Activated CD4-positive, alpha-beta T cell treated with anti-CD3 and anti-CD28 coated beads for 36 hours (primary cell): ENCODE measurements around the gene RUBCN. TPM values are rescaled to one million over a fixed set of nuclear protein-coding genes. Genes with fewer than 3 reads are reported as not detected.
"Not testable (repeated sequence)": the region's sequence is repeated elsewhere in the genome, so short reads cannot be mapped to it uniquely, and the experiment has no call there.

ENCODE experiments used
- ATAC-seq: fragments of 200-7000 bp; cut with Tn5 transposase; one replicate; pipeline ENCODE4 v1.10.0; 2021; ENCODE audit warnings: mild to moderate bottlenecking, moderate library complexity
- CTCF ChIA-PET: fragments of 350-600 bp; sonication (Branson Sonifier 250); formaldehyde crosslinking; loops from one replicate; lab custom pipeline; 2021; ENCODE audit warnings: antibody characterized with exemption; lab: Charles Lee
- POLR2A ChIA-PET: fragments of 350-600 bp; sonication (Branson Sonifier 250); formaldehyde crosslinking; loops from one replicate; lab custom pipeline; 2021; ENCODE audit warnings: antibody characterized with exemption, inconsistent platforms; lab: Charles Lee
- DNase-seq: peaks from one replicate; pipeline ENCODE4 v3.0.0-alpha.2; 2020
- H3K27ac Mint-ChIP-seq: one replicate; pipeline ENCODE4 v1.8.0; 2021; ENCODE audit warnings: mixed read lengths
- H3K27me3 Mint-ChIP-seq: one replicate; pipeline ENCODE4 v1.8.0; 2021; ENCODE audit warnings: mixed read lengths
- H3K36me3 Mint-ChIP-seq: one replicate; pipeline ENCODE4 v1.8.0; 2021; ENCODE audit warnings: low read depth, mixed read lengths
- H3K4me1 Mint-ChIP-seq: one replicate; pipeline ENCODE4 v1.8.0; 2021; ENCODE audit warnings: mixed read lengths
- H3K4me3 Mint-ChIP-seq: one replicate; pipeline ENCODE4 v1.8.0; 2021; ENCODE audit warnings: mild to moderate bottlenecking, moderate library complexity, mixed read lengths
- H3K9me3 Mint-ChIP-seq: one replicate; pipeline ENCODE4 v1.8.0; 2021; ENCODE audit warnings: low read depth, mixed read lengths
- intact Hi-C, 2 experiments: fragments of 100-400 bp; cut with DNase I in 1 of 2; cut with micrococcal nuclease in 1 of 2; formaldehyde crosslinking; loops; one replicate each; pipeline versions ENCODE4 v1.14.2 to v1.15.1; 2022 to 2024; cut with DNase I, micrococcal nuclease
- total RNA-seq, 2 experiments: library from RNA; stranded (reverse); gene quantifications; one replicate each; pipeline ENCODE4 v1.2.3, GENCODE V29; 2021

Gene RUBCN
- total RNA-seq, 2 experiments from 2014 or later = 22.7 to 23.4 TPM

DNA sequence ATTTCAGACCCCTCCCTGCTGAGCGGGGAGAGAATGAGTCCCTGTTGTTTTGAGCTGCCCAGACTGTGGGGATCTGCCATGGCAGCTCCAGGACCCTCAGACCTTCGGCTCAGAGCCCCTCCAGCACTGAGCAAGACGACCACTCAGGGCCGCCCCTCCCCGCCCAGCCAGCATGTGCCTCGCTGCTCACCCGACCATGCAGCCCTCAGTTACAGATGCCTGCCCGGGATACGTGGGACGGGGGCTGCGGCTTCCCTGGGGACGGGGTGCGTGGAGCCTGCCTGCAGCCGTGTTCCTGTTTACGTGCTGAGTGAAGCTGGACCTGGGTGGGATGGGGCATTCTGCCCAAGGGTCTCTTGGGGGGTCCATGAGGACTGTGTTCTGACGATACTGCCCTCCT is 77.0 kb downstream of the RUBCN start:
- POLR2A ChIA-PET, H3K36me3 Mint-ChIP-seq, H3K4me1 Mint-ChIP-seq, H3K9me3 Mint-ChIP-seq, H3K27ac Mint-ChIP-seq, DNase-seq, intact Hi-C loops, H3K27me3 Mint-ChIP-seq, ATAC-seq, CTCF ChIA-PET, H3K4me3 Mint-ChIP-seq: not testable (repeated sequence)

DNA sequence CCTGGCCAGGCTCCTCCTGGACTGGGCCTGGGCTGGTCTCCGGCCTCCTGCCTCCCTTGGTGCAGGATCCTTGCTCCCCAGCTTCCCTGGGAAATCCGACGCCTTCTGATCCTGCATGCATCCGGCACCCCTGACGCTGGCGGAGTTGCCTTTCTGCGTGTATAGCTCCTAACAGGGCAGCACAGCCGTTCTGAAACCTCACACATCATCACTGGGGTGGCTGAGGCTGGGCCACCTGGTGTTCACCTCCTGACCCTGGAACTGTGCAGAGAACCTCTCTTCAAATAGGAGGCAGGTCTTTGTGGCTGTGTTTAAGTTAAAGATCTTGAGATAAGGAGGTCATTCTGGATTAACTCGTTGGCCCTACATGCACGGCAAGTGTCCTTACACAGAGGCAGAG is 77.6 kb downstream of the RUBCN start:
- DNase-seq = peak; percentile 26
- H3K4me3 Mint-ChIP-seq, H3K9me3 Mint-ChIP-seq, CTCF ChIA-PET, H3K27ac Mint-ChIP-seq, H3K27me3 Mint-ChIP-seq, H3K36me3 Mint-ChIP-seq, POLR2A ChIA-PET, H3K4me1 Mint-ChIP-seq, intact Hi-C loops, ATAC-seq: not testable (repeated sequence)

DNA sequence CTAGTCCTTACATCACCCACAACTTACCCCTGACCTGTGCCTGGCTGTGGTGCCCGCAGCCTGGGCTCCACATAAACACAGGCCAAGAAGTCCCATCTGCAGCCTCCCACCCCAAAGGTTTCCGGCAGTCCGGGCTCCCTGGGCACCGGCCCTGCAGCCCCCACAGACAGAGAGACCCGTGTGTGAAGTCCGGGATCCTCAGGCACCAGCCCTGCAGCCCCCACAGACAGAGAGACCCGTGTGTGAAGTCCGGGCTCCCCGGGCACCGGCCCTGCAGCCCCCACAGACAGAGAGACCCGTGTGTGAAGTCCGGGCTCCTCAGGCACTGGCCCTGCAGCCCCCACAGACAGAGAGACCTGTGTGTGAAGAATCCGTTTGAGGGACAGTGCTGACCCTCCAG is 78.0 kb downstream of the RUBCN start:
- DNase-seq, ATAC-seq, H3K36me3 Mint-ChIP-seq, H3K27me3 Mint-ChIP-seq, H3K27ac Mint-ChIP-seq, intact Hi-C loops, H3K9me3 Mint-ChIP-seq, H3K4me3 Mint-ChIP-seq, CTCF ChIA-PET, POLR2A ChIA-PET, H3K4me1 Mint-ChIP-seq: not testable (repeated sequence)

DNA sequence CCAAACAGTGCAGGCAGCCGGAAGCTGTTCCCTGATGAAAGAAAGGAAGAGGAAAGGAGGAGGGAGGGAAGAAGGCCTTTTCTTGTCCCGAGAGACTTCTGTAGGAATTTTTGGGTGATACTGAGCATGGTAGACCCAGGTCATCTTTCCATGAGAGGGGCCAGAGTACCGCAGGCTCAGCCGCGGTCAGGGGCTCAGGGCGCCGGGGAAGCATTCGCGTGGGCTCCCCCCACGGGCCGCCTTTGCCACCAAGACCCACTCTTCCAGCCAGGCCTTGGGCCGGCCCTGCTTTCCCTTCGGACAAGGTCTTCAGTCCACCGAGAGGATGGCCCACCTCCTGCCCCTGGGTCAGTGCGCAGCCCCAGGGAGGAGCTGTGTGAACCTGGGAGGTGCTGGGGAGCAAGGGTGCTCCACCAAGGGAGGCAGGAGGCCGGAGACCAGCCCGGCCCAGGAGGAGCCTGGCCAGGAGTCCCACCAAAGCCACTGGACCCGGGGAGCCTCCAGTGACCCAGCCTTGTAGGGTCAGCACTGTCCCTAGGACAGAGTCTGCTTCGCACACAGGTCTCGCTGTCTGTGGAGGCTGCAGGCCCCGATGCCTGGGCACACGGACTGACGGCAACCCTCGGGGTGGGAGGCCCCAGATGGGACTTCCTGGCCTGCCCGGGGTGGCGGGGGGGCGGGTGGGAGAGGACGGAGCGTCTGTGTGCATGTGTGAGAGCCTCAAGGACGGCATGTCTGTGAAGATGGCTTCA is 79.0 kb downstream of the RUBCN start:
- CTCF ChIA-PET, H3K9me3 Mint-ChIP-seq, H3K36me3 Mint-ChIP-seq, H3K27ac Mint-ChIP-seq, POLR2A ChIA-PET, H3K4me3 Mint-ChIP-seq, H3K27me3 Mint-ChIP-seq, DNase-seq, intact Hi-C loops, ATAC-seq, H3K4me1 Mint-ChIP-seq: not testable (repeated sequence)

DNA sequence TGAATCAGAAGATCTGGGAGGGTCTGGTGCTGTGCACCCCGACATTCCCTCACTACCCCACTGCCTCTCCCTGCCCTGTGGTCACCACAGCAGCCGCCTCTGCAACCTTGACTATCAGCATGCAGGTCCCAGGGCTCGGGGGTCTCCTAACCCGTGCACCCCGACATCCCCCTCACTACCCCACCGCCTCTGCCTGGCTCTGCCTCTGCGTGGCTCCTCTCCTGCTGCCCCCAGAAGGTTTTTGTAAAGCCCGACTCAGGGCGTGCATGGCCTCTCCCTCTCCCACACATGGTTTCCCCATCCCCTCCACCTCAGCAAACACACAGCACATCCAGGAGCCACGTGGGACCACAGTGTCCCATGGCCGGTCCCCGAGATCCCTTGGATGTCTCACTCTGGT is 79.7 kb downstream of the RUBCN start:
- Mint-ChIP-seq H3K4me1 (peaks cover 12% of the 10 kb centered on the region), H3K27ac (peak overlapping the region; percentile 47)
- ATAC-seq, POLR2A ChIA-PET, H3K9me3 Mint-ChIP-seq, H3K27me3 Mint-ChIP-seq, H3K4me3 Mint-ChIP-seq, H3K36me3 Mint-ChIP-seq, intact Hi-C loops, CTCF ChIA-PET, DNase-seq: not testable (repeated sequence)

DNA sequence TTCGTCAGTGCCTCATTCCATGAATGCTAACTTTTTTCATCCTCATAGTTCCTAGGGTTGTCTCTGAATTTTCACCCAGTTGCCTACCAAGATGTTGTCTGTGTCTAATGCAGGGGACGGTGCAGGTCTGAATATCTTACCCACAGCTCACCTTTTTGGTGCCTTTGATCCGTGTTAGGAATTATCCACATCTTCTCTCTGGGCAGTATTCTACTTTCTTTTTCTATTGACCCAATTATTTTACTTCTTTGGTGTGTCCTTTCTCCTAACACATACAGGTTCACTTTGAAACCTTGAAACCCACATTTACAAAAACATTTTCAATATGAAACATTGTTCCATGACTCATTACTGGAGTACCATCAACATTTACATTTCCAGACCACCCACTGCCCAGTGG is 80.6 kb downstream of the RUBCN start:
- intact Hi-C loops, ATAC-seq, H3K27me3 Mint-ChIP-seq, CTCF ChIA-PET, POLR2A ChIA-PET, H3K9me3 Mint-ChIP-seq, H3K36me3 Mint-ChIP-seq, DNase-seq: not testable (repeated sequence)
- peak overlapping the region; percentile 49 for H3K4me3 Mint-ChIP-seq
- H3K4me1 Mint-ChIP-seq = peaks cover 19% of the 10 kb centered on the region
- peak overlapping the region; percentile 70 for H3K27ac Mint-ChIP-seq

DNA sequence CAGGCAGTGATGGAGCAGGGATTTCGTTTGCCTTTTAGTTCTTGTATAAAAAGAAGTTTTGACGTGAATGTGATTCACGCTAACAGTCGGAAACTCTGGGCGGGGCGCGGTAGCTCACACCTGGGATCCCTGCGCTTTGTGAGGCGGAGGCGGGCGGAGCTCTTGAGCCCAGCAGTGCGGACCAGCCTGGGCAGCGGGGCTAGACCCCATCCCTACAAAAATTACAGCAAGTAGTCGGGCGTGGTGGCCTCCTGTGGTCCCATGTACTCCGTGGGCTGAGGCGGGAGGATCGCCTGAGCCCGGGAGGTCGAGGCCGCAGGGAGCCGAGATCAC is 81.7 kb downstream of the RUBCN start:
- H3K4me3 Mint-ChIP-seq, ATAC-seq, DNase-seq, CTCF ChIA-PET, H3K36me3 Mint-ChIP-seq, H3K9me3 Mint-ChIP-seq, POLR2A ChIA-PET, H3K27ac Mint-ChIP-seq, intact Hi-C loops, H3K27me3 Mint-ChIP-seq: not testable (repeated sequence)
- peaks cover 22% of the 10 kb centered on the region for H3K4me1 Mint-ChIP-seq

DNA sequence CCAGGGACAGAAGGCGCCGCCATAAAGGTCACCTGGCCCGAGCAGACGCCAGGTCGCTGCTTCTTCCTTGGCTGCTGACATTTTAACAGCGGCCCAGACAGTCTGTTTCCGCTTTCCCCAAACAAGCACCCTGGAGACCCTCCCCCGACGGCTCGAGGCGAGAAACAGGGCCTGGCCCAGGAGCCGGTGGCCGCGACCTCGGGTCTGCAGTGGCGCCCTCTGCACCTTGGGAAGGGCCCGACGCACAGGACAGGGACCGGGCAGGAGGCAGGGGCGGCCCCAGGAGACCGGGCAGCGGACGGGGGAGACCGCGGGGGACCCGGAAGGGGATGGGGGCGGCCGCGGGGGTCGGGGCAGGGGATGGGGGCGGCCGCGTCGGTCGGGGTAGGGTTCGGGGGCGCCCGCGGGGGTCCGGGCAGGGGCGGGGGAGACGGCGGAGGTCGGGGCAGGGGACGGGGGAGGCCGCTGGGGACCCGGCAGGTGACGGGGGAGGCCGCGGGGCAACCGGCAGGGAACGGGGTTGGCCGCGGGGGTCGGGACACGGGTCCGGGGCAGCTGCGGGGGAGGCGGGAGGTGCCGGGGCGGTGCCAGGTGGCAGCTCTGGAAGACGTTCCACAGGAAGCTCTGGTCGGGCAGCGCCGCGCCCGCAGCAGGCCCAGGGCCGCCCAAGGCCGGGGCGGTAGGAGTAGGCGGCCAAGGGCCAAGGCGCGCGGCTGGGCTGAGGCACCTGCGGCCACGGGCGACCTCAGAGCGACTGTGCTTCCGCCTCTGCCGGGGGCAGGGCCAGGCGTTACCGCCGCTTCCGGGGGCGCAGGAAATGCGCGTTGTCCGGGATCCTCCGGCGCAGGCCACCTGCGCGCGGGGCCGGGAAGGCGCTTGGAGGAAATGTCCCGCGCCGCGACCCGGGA is 82.4 kb downstream of the RUBCN start:
- ATAC-seq (peak; percentile 87), DNase-seq (peak; percentile 47)
- H3K4me1 Mint-ChIP-seq = peaks cover 22% of the 10 kb centered on the region
- CTCF ChIA-PET, H3K36me3 Mint-ChIP-seq, H3K9me3 Mint-ChIP-seq, H3K27ac Mint-ChIP-seq, intact Hi-C loops, POLR2A ChIA-PET, H3K27me3 Mint-ChIP-seq: not testable (repeated sequence)
- peak overlapping the region; percentile 44 for H3K4me3 Mint-ChIP-seq

DNA sequence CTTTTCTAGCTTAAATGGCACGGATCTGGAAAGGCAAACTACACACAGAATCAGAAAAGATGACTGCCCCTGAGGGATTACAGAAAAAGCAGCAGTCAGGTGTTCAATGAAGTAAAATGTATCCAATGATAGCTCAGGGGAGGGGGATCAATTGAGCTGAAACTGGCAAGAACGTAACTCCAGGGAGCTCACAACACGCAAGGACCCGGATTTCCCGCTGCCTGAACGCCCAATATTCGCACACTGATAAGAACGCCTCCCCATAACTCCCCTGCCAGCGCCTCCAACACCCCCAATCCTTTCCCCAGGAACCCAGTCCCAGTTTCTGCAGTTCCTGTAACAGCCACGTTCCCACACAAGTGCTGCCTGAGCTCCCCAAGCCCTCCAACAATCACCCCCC is 83.8 kb downstream of the RUBCN start:
- H3K27me3 Mint-ChIP-seq, CTCF ChIA-PET, H3K36me3 Mint-ChIP-seq, ATAC-seq, intact Hi-C loops, H3K9me3 Mint-ChIP-seq, POLR2A ChIA-PET, H3K4me3 Mint-ChIP-seq, DNase-seq, H3K27ac Mint-ChIP-seq: not testable (repeated sequence)
- peaks cover 22% of the 10 kb centered on the region for H3K4me1 Mint-ChIP-seq

DNA sequence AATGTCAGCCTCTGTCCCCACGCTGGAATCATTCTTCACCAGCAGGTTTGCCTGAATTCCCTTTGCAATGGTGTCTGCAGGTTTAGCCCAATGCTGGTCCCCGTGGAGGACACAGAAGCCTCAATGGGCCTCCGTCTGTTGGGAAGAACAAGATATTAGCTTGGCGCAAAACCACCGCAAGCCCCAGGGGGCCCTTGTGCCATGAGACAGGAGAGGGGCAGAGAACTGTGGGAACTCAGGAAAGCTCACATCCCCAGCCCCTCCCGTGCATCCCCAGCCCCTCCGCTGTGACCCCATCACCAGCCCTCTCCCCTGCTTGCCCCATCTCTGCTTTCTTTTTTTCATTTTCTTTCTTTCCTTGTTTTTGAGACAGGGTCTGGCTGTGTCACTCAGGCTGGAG is 89.1 kb downstream of the RUBCN start:
- H3K36me3 Mint-ChIP-seq, H3K9me3 Mint-ChIP-seq, POLR2A ChIA-PET, CTCF ChIA-PET, H3K27me3 Mint-ChIP-seq, intact Hi-C loops, H3K4me3 Mint-ChIP-seq, DNase-seq, ATAC-seq, H3K27ac Mint-ChIP-seq: not testable (repeated sequence)
- H3K4me1 Mint-ChIP-seq = peaks cover 14% of the 10 kb centered on the region

DNA sequence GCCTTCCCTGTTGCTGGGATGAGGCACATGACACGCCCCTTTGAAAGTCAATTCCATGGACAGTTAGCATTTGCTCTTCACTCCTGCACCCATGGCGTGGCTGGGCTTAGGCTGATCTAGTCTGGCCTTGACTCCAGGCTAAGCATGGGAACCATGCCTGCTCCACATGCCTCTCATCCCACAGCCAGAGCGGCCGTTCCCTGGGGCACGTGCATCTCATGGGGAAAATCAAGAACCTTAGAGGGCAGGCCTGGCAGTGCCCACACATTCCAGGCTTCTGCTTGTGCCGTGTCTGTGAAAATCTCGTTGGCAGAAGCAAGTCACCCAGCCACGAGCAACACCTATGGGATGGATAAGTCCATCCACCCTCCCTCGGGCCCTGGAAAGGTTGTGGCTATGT is 89.5 kb downstream of the RUBCN start:
- H3K27me3 Mint-ChIP-seq, H3K4me3 Mint-ChIP-seq, CTCF ChIA-PET, H3K9me3 Mint-ChIP-seq, intact Hi-C loops, DNase-seq, ATAC-seq, H3K36me3 Mint-ChIP-seq, POLR2A ChIA-PET, H3K27ac Mint-ChIP-seq: not testable (repeated sequence)
- peaks cover 12% of the 10 kb centered on the region for H3K4me1 Mint-ChIP-seq

DNA sequence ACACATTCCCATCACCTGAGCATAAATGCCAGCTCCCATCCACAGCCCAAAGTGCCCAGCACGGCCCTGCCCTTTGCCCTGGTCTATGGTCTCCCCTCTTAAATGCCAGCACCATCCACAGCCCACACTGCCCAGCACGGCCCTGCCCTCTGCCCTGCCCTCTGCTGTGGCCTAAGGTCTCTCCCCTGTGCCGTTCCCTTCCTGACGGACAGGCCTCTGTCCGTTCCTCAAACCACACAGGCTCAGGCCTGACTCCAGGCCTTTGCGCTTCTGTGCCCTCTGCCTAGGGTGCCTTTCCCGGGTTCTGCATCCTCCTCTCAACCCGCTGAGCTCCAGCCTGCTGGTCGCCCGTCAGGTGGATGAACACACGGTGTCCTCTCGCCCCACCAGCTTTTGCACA is 90.4 kb downstream of the RUBCN start:
- H3K4me1 Mint-ChIP-seq, POLR2A ChIA-PET, H3K27me3 Mint-ChIP-seq, H3K27ac Mint-ChIP-seq, H3K36me3 Mint-ChIP-seq, DNase-seq, CTCF ChIA-PET, H3K4me3 Mint-ChIP-seq, intact Hi-C loops, H3K9me3 Mint-ChIP-seq, ATAC-seq: not testable (repeated sequence)
